Keratinocyte (primary cell): ENCODE data around the gene STK24.

Experiments used
- EZH2 ChIP-seq: IDR thresholded peaks from one replicate; pipeline ENCODE4 v1.6.1; 2012; ENCODE audit warnings: inconsistent platforms, mild to moderate bottlenecking, low read length, moderate library complexity
- TF ChIP-seq, protein P1 (sequence below), 3 experiments: IDR thresholded peaks in 1 of 3; conservative IDR thresholded peaks in 1 of 3; optimal IDR thresholded peaks in 1 of 3; 2 replicates in 2 of 3; 3 replicates in 1 of 3; pipeline versions ENCODE3 to v1.5.1; 2011; ENCODE audit warnings: low read length in 3 of 3, mild to moderate bottlenecking in 3 of 3, moderate library complexity in 2 of 3, control low read depth in 1 of 3, inconsistent platforms in 1 of 3; ENCODE audit not compliant: insufficient read depth in 2 of 3; ENCODE audit errors: extremely low read depth in 1 of 3

DNA sequence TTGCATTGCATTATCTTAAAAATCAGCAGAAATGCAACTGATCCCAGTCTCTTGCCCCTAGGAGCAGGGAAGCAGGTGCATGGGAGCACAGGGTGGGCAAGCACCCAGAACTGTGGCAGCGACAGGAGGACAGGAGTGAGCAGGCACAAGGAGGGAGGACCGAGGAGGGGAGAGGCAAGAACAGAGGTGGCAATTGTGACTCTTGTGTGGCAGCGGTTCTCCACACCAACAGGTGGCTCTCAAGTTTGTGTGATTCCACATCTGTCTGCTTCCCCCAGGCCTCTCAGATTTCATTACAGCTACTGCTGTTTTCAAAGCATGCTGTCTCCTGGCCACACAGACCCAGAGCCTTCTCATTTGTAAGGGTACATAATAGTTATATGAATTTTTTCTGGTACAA is 108.5 kb downstream of the STK24 start:
- TF ChIP-seq, protein P1, sequence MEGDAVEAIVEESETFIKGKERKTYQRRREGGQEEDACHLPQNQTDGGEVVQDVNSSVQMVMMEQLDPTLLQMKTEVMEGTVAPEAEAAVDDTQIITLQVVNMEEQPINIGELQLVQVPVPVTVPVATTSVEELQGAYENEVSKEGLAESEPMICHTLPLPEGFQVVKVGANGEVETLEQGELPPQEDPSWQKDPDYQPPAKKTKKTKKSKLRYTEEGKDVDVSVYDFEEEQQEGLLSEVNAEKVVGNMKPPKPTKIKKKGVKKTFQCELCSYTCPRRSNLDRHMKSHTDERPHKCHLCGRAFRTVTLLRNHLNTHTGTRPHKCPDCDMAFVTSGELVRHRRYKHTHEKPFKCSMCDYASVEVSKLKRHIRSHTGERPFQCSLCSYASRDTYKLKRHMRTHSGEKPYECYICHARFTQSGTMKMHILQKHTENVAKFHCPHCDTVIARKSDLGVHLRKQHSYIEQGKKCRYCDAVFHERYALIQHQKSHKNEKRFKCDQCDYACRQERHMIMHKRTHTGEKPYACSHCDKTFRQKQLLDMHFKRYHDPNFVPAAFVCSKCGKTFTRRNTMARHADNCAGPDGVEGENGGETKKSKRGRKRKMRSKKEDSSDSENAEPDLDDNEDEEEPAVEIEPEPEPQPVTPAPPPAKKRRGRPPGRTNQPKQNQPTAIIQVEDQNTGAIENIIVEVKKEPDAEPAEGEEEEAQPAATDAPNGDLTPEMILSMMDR (optimal IDR thresholded peaks at IDR 0.05 in 1 of 3, IDR thresholded peaks at IDR 0.05 in 1 of 3, conservative IDR thresholded peaks at IDR 0.05 in 1 of 3; ENCODE audit: extremely low read depth in 1 of 3, insufficient read depth in 2 of 3, low read length in 3 of 3) = no peak
- no peak for TF ChIP-seq EZH2
